ENCODE data around the gene SAMD3.
A peak's percentile ranks its signal among the peaks of the same experiment; 100 is the strongest.
"Not testable (repeated sequence)": the region's sequence is repeated elsewhere in the genome, so short reads cannot be mapped to it uniquely, and the experiment has no call there.

The SAMD3 gene

DNA sequence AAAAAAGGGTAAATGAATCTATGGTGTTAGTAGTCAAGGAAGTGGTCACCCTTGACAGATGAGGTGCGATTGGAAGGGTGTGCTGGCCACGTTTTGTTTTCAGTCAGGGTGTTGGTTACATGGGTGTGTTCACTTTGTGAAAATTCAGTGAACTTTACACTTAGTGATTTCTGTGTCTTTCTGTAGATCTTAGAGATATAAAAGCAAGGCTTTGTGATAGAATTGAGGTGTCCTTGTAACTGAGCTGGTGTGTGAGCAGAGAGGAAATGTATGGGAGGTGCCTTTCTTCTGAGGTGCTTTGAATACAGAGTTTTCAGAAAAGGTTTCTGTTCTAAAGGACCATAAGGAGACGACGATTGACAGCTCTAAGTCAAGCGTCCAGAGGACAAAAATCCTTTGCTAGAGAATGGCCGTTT, 90.5 kb downstream of the SAMD3 start:
- DNase-seq (ENCODE audit: low read depth): peak; percentile 38

GRCh38 chr6:130129762-130130246, 92.9 kb downstream of the SAMD3 start:
- DNase-seq (ENCODE audit: low read depth): no peak

GRCh38 chr6:130128326-130128725, 94.4 kb downstream of the SAMD3 start:
- no peak for DNase-seq (ENCODE audit: low read depth)

- no peak for DNase-seq (ENCODE audit: low read depth)
Measured at GRCh38 chr6:130127195-130127594, 95.6 kb downstream of the SAMD3 start.

DNA sequence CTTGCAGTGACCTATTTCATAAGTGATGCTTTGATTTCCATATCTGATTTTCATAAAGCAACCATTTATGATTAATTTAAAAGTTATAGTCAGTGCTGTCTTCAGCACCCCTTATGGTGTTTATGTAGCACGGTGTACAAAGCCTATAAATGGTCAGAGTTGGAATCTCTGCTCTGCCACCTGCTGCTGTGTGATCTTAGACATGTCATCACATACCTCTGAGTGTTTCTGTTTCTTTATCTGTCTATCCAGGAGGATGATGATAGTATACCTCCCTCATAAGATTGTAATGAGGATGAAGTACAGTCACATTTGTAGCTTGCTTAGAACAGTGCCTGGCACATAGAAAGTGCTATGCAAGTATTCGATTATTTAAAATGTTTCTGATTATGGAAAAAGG, 100.5 kb downstream of the SAMD3 start:
- DNase-seq (ENCODE audit: low read depth): no peak

DNA sequence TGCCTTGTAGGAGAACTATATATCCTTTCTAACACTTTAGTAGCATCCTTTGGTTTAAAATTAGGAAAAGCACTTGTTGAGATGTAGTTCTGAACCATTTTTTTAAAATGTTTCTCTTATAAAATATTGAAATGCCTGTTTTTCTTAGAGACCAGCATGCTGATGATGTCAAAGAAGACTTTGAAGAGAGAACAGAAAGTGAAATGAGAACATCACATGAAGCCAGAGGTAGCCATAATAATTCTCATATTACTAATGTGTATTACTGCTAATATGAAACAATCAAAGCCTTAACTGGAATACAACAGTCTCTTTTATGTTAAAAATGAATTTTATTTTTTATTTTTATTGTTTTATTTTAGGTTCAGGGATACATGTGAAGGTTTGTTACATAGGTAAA, 102.0 kb downstream of the SAMD3 start:
- DNase-seq (ENCODE audit: low read depth): no peak

DNA sequence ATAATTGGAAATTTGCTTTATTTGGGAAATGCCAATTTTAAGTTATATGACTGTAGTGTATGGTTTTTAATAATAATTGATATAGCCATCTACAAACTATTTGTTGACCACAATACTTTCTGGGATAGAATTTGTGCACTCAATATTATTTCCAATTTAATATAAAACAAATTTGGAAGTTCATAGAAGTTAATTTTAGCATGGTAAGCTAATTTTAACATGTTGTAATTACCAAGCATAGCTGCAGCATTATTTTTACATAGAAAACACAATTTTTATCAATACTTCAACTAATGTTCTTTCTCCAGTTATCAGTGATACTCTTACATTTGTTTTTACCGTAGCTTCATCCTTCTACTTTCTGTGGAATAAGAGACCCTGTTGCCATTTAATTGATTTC, 103.5 kb downstream of the SAMD3 start:
- no peak for DNase-seq (ENCODE audit: low read depth)

- DNase-seq (ENCODE audit: low read depth): no peak
Measured at GRCh38 chr6:130118236-130118635, 104.5 kb downstream of the SAMD3 start.

- DNase-seq (ENCODE audit: low read depth): not testable (repeated sequence)
Measured at GRCh38 chr6:130117187-130117701, 105.5 kb downstream of the SAMD3 start.

DNA sequence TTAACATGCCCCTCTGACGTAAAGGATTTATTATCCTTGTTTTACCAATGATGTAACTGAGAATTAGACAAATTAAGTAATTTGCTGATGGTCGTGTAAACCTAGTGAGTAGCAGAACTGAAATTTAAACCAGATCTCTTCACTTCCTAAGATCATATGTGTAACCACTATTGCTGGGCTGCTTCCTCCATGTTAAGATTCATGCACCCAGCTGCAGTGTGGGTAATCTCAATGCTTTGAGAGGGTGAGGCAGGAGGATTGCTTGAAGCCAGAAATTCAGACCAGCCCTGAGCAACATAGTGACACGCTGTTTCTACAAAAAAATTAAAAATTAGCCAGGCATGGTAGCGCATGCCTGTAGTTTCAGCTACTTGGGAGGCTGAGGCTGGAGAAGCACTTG, 106.5 kb downstream of the SAMD3 start:
- DNase-seq (ENCODE audit: low read depth): no peak

- no peak for DNase-seq (ENCODE audit: low read depth)
Measured at GRCh38 chr6:130115036-130115435, 107.7 kb downstream of the SAMD3 start.

- no peak for DNase-seq (ENCODE audit: low read depth)
Measured at GRCh38 chr6:130113201-130113710, 109.5 kb downstream of the SAMD3 start.

- DNase-seq (ENCODE audit: low read depth): no peak
Measured at GRCh38 chr6:130111031-130111430, 111.7 kb downstream of the SAMD3 start.

- no peak for DNase-seq (ENCODE audit: low read depth)
Measured at GRCh38 chr6:130107710-130108109, 115.0 kb downstream of the SAMD3 start.

DNA sequence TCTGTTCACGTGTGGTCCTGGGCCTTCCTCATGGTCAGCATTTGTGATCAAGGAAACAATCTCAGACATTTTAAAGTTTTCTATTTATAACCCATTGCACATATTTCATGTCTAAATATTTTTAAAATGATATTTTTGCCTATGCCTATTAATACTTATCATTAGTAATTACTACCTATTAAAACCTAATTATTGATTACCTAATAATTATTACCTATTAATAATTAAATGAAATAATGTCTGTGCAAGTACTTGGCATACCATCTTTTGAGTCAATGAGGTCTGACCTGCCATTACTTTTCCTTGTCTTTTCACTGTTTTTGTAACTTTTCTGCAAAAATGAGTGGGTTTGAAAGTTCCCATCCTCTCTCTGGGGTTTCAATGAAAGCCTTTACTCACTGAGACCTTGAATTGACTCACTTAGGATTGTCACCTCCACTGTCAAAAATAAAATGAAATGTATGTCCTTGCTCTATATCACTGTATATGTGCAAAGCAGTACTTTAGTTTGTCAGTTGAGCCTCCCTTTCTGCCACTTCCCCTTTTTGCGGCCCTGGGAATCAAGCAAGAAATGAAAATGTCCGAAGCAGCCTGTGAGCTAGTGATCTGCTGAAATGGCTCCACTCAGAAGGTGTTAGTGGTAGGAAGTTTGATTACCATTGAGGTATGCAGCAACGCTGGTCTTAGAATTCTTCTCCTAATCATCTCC, 116.6 kb downstream of the SAMD3 start:
- DNase-seq (ENCODE audit: low read depth): no peak

- DNase-seq (ENCODE audit: low read depth): no peak
Measured at GRCh38 chr6:130099119-130099518, 123.6 kb downstream of the SAMD3 start.

DNA sequence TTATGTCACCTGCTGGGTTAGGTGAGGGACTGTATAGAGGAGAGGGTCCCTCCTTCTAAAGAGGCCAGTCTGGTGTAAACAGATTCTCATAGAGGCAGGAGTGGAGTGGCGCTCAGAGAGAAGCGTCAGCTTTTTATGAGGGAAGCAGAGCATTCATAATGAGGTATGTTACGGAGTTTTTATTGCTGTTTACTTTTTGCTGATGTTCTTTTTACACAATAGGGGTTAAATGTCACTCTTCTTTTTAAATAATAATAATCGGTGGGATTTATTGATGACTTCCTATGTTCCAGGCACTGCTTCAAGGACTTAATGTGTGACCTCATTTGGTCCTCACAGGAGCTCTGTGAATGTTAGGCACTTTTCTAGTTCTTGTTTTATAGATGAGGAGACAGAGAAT, 124.4 kb downstream of the SAMD3 start:
- no peak for DNase-seq (ENCODE audit: low read depth)

Data from activated T-helper 1 cell treated with Interleukin-2 at 50 U/mL for 16 hours (primary cell).